ENCODE data around the gene ARL15.
"Not testable (repeated sequence)": the region's sequence is repeated elsewhere in the genome, so short reads cannot be mapped to it uniquely, and the experiment has no call there.

ARL15 gene

DNA sequence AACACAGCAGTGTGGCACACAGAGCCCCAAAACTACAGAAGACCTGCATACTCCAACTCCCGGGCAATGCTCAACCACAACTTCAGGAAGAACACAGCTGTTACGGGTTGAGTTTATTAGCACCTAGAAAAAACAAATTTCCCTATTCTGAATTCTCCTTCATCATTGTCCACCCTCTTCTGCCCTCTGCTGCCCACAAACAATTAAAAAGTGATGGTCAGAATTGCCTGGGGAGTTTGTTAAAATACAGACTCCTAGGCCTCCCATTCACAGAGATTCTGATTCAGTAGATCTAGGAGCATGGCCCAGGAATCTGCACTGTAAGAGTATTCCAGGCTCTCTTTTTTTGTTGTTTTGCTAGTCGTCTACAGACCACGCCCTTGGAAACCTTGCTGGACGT is 439.3 kb downstream of the ARL15 start:
- DNase-seq (ENCODE audit: insufficient read length, low spot score) (no peak), FAIRE-seq (no peak)
- TF ChIP-seq, protein P1, sequence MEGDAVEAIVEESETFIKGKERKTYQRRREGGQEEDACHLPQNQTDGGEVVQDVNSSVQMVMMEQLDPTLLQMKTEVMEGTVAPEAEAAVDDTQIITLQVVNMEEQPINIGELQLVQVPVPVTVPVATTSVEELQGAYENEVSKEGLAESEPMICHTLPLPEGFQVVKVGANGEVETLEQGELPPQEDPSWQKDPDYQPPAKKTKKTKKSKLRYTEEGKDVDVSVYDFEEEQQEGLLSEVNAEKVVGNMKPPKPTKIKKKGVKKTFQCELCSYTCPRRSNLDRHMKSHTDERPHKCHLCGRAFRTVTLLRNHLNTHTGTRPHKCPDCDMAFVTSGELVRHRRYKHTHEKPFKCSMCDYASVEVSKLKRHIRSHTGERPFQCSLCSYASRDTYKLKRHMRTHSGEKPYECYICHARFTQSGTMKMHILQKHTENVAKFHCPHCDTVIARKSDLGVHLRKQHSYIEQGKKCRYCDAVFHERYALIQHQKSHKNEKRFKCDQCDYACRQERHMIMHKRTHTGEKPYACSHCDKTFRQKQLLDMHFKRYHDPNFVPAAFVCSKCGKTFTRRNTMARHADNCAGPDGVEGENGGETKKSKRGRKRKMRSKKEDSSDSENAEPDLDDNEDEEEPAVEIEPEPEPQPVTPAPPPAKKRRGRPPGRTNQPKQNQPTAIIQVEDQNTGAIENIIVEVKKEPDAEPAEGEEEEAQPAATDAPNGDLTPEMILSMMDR (IDR thresholded peaks at IDR 0.05; ENCODE audit: insufficient read depth, missing control alignments), result no peak

DNA sequence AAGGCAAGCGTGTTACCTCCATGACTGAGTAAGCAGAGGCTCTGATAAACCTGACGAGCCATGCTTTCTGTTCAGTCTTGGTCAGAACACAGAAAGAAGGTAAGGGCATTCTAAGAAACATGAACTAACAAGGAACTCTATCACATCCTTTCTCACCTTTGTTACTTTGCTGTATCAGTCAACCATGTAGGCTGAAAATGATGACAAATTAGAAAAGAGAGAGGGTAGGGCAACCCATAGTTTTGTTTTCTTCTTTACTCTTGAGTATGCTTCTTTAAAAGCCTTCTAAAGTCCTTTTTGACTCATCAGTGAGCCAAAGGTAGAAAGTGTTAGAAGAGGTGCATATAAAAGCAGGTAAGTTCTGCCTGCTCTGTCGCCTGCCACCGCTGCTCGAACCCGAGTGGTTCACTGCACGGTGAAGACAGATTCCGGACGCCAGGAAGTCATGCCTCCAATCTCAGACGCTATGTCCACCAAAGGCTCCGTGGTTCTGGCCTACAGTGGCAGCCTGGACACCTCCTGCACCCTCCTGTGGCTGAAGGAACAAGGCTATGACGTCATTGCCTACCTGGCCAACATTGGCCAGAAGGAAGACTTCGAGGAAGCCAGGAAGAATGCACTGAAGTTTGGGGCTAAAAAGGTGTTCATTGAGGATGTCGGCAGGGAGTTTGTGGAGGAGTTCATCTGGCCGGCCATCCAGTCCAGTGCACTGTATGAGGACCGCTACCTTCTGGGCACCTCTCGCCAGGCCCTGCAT is 451.5 kb downstream of the ARL15 start:
- no peak for DNase-seq (ENCODE audit: insufficient read length, low spot score)
- no peak for FAIRE-seq
- TF ChIP-seq, protein P1 (IDR thresholded peaks at IDR 0.05; ENCODE audit: insufficient read depth, missing control alignments), result no peak

DNA sequence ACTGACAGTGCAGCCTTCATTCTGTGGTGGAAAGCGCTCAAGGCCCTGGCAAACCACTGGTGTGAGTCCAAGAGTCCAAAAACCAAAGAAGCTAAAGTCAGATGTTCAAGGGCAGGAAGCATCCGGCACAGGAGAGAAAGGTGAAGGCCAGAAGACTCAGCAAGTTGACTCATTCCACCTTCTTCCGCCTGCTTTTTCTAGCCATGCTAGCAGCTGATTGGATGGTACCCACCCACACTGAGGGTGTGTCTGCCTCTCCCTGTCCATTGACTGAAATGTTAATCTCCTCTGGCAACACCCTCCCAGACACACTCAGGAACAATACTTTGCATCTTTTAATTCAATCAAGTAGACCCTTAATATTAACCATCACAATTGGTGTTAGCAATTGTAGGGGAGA is 453.9 kb downstream of the ARL15 start:
- FAIRE-seq, result no peak
- DNase-seq (ENCODE audit: insufficient read length, low spot score), result no peak
- TF ChIP-seq, protein P1 (IDR thresholded peaks at IDR 0.05; ENCODE audit: insufficient read depth, missing control alignments), result no peak

DNA sequence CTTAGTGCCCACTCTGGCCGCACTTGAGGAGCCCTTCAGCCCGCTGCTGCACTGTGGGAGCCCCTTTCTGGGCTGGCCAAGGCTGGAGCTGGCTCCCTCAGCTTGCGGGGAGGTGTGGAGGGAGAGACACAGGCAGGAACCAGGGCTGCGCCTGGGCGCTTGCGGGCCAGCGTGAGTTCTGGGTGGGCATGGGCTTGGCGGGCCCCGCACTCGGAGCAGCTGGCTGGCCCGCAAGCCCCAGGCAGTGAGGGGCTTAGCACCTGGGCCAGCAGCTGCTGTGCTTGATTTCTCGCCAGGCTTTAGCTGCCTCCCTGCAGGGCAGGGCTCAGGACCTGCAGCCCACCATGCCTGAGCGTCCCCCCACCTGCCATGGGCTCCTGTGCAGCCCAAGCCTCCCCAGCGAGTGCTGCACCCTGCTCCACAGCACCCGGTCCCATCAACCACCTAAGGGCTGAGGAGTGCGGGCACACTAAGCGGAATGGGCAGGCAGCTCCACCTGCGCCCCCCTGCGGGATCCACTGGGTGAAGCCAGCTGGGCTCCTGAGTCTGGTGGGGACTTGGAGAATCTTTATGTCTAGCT is 473.4 kb downstream of the ARL15 start:
- DNase-seq (ENCODE audit: insufficient read length, low spot score); FAIRE-seq: not testable (repeated sequence)

DNA sequence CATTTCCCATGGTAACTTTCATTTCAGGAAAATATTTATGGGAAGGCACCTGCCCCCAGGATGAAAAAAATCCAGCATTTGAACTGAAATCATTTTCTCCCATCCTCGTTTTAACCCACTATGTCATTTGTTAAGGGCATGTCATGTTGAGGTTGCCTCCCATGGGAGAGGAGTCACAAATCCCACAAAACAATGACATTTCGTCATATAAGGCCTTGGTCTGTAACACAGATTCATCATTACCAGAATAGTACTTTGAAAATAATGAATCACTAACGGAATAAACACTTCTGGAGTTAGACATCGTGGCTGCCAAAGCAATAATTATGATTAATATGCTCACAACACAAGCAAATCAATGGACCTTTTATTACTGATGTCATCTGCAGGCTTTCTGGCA is 475.9 kb downstream of the ARL15 start:
- TF ChIP-seq, protein P1 (IDR thresholded peaks at IDR 0.05; ENCODE audit: insufficient read depth, missing control alignments), result no peak
- no peak for FAIRE-seq
- no peak for DNase-seq (ENCODE audit: insufficient read length, low spot score)

Measured in D721Med (cell line).